HG03571 (cell line): ENCODE results near the gene AKR1C4.
"Not testable (repeated sequence)": the region's sequence is repeated elsewhere in the genome, so short reads cannot be mapped to it uniquely, and the experiment has no call there.

Source experiments
- ATAC-seq: cut with Tn5 transposase; IDR thresholded peaks from one replicate; pipeline ENCODE4 v1.9.1; 2021; ENCODE audit not compliant: unreplicated experiment

The AKR1C4 gene

DNA sequence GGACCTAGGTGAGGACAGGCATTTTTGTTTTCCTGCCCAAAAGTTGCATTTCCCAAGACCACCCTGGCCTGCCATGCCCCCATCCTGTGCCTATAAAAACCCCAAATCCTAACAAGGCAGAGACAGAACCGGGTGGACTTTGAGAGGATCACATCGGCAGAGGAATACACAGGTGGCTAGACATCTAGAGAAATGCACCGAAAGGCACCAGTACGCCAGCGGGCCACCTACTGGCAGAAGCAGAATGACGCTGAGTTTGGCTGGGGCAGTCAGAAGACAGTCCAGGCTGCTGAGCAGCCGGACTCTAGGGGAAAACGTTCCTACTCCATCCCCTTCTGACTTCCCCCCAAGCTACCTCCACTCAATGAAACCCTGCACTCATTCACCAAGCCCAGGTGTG is 2.8 kb downstream of the AKR1C4 start:
- ATAC-seq: no peak

DNA sequence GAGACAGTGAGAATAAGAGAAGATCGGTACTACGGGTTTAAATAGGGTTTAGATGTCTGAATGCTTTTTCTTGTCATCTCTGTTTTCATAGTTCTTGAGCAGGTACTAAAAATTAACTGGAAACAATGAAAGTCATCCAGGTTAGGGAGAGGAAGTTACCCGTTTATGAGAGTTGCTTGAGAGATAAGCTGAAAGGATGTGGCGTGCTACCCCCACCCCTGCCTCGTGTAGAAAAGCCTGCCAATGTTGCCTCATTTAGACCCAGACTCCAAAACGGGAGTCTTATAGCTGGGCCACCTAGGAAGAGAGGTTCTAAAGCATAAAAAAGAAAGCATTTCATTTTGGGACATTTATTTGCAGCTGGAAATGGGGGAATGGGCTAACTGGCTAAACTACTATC is 10.2 kb downstream of the AKR1C4 start:
- no peak for ATAC-seq

DNA sequence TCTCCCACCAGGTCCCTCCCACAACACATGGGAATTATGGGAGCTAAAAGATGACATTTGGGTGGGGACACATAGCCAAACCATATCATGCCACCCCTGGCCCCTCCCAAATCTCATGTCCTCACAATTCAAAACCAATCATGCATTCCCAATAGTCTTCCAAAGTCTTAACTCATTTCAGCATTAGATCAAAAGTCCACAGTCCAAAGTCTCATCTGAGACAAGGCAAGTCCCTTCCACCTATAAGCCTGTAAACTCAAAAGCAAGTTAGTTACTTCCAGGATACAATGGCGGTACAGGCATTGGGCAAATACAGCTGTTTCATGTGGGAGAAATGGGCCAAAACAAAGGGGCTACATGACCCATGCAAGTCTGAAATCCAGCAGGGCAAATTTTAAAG is 13.1 kb downstream of the AKR1C4 start:
- not testable (repeated sequence) for ATAC-seq

DNA sequence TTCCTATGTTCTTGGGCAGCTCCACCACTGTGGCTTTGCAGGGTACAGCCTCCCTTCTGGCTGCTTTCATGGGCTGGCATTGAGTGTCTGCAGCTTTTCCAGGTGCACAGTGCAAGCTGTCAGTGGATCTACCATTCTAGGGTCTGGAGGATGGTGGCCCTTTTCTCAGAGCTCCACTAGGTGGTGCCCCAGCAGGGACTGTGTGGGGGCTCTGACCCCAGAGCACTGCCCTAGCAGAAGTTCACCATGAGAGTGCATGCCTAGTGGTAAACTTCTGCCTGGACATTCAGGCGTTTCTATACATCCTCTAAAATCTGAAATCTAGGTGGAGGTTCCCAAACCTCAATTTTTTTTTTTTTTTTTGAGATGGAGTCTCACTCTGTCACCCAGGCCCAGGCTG is 13.6 kb downstream of the AKR1C4 start:
- not testable (repeated sequence) for ATAC-seq

DNA sequence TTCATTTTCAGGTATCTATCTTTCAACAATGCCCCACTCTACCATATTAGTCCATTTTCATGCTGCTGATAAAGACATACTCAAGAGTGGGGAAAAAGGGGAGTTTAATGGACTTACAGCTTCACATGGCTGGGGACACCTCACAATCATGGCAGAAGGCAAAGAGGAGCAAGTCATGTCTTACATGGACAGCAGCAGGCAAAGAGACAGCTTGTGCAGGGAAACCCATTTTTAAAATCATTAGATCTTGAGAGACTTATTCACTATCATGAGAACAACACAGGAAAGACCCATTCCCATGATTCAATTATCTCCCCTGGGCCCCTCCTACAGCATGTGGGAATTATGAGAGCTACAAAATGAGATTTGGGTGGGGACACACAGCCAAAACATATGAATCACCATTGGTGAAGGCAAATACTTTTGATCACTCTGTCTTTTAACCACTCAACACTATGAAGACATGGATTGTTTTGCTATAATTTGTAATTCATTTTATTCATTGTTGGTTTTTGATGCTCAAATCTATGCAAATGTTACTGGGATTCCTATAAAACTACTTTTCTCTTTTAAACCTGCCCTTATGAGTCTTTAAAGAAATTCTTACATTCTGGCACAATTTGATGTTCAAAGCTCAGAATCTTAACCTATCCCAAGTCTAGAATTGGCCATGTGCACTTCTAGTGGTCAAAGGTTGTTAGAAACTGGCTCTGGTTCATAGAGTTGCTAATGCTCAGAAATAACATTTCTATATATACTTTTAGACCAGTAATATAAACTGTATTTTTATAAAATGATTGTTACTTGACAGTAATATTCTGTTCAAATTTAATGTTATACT is 15.3 kb downstream of the AKR1C4 start:
- ATAC-seq: no peak

DNA sequence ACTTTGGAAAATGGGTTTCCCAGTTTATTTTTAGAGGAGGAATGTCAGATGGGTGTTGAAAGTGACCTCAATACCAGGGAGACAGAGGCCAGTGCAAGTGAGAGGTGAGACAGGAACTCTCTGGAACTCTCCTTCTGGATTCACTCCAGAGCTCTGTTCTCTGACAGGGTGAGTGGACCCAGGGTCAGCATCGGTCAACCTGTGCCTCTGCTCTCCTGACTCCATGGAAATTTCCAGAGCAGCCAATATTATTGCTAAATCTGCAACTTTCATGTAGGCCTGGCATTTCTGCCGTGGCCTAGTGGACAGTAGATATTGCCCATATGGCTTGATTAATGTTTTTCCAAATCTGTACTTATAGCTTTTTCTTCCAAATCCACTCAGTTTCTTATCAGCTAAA is 20.2 kb downstream of the AKR1C4 start:
- no peak for ATAC-seq

DNA sequence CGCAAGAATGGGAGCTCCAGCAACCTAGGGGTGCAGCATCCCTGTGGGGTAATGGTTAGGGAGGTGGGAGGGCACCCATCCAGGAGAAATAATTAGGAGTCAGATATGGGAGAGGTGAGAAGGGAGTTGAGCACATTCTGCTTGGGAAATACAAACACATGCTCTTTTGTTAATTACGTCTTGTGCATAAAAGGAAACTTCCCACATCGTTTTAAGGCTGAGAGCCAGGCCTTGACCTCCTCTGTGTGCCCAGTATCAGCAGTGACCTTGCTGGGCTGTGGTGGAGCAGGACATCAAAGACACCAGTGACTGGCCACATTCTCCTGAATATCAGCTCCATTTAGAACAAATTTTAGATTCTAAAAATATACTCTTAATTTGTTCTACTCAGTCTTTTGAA is 22.6 kb downstream of the AKR1C4 start:
- ATAC-seq: no peak

DNA sequence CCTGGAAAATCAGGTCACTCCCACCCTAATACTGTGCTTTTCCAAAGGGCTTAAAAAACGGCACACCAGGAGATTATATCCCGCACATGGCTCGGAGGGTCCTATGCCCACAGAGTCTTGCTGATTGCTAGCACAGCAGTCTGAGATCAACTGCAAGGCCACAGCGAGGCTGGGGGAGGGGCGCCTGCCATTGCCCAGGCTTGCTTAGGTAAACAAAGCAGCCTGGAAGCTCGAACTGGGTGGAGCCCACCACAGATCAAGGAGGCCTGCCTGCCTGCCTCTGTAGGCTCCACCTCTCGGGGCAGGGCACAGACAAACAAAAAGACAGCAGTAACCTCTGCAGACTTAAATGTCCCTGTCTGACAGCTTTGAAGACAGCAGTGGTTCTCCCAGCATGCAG is 26.3 kb downstream of the AKR1C4 start:
- not testable (repeated sequence) for ATAC-seq

DNA sequence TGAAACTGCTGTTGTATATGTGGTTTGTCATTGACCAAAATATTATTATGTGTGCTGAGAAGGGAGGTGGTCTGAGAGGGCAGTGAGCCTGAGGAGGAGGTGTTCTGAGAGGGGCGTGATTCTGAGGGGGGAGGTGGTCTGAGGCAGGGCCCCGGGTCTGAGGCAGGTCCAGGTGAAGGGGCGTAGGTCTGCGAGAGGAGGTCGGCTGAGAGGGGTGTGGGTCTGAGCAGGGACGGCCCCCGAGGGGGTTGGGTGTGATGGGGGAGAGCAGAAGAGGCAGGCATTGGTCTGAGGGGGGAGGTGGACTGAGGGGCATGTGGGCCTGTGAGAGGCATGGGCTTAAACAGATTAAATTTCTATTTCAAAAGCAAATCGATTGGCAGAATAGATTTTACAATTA is 32.4 kb downstream of the AKR1C4 start:
- ATAC-seq: no peak

DNA sequence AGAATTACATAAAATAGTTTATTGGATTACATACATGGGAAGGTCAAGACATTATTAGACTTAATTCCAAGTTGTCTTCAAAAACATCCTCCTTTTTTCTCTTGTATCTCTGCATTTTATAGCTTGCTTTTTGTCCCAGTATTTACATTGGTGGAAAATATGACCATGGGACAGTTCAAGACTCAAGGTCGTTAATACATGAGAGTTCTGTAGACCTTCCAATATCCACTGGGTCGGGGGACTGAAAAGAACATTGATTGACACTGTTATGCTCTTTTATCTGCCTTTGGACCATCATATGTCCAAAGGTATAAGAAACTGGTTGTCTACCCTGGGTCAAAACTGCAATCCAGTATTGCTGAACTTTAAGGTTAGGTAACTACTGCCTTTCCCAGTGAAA is 36.7 kb downstream of the AKR1C4 start:
- no peak for ATAC-seq

DNA sequence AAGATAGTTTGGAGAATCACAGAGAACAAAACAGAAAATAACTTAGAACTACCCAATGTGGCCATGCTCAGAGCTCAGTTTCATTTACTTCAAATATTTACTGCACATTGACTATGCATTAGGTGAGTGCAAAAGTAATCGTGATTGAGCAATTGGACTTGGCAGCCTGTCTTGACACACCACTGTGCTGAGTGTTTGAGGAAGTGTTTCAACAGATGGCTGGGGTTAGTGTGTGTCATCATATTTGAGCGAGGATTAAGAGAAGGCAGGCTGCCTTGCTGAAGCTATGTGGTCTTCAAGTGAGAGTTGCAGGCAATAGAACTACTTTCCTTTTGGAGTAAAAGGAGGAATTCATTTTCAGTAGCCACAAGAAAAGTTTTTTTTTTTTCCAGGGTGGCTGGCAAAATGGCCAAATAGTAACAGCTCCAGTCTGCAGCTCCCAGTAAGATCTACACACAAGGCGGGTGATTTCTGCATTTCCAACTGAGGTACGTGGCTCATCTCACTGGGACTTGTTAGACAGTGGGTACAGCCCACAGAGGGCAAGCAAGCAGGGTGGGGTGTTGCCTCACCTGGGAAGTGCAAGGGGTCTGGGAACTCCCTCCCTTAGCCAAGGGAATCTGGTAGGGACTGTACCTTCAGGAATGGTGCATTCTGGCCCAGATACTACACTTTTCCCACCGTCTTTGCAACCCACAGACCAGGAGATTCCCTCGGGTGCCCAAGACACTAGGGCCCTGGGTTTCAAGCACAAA is 37.6 kb downstream of the AKR1C4 start:
- ATAC-seq: no peak

DNA sequence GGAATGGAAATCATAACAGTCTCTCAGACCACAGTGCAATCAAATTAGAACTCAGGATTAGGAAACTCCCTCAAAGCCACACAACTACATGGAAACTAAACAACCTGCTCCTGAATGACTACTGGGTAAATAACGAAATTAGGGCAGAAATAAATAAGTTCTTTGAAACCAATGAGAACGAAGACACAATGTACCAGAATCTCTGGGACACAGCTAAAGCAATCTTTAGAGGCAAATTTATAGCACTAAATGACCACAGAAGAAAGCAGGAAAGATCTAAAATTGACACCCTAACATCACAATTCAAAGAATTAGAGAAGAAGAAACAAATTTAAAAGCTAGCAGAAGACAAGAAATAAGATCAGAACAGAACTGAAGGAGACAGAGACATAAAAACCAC is 40.9 kb downstream of the AKR1C4 start:
- not testable (repeated sequence) for ATAC-seq

DNA sequence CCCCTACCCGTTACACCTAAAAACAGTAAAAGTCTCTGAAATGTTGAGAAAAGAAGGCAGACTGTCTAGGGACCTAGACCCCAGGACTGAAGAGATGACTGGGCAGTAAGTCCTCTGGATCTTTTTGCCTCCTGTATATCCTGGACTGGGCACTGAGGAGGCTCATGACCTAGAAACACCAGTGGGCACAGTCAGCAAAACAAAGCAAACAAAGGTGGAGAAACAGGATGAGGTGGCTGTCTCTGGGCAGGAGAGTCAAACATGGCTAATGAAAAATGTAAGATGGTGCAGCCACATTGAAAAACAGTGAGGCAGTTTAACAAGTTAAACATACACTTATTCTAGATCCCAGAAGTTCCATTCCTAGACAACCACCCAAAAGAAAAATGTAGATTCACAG is 45.9 kb downstream of the AKR1C4 start:
- ATAC-seq: no peak

DNA sequence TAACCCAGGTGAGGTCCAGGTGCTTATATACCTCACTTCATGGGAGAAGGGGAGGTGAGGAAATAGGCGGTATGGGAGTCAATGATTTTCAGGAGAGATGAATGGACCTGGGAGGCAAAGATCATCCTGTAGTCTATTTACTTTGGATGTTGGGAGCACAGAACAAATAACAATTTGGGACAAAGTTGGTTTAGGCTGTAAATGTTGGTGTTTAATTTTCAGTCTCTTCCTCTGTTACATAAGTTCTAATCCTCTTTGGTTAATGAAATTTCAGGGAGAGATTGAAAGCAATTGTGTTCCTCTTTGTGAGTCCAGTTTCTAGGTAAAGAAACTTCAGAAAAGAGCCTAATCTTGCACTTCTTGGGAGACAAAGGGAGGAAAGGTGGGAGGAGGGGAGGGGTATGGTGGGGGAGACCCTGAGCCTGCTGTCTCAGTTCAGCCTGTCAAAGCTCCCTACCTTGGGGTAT is 46.9 kb downstream of the AKR1C4 start:
- ATAC-seq: no peak

DNA sequence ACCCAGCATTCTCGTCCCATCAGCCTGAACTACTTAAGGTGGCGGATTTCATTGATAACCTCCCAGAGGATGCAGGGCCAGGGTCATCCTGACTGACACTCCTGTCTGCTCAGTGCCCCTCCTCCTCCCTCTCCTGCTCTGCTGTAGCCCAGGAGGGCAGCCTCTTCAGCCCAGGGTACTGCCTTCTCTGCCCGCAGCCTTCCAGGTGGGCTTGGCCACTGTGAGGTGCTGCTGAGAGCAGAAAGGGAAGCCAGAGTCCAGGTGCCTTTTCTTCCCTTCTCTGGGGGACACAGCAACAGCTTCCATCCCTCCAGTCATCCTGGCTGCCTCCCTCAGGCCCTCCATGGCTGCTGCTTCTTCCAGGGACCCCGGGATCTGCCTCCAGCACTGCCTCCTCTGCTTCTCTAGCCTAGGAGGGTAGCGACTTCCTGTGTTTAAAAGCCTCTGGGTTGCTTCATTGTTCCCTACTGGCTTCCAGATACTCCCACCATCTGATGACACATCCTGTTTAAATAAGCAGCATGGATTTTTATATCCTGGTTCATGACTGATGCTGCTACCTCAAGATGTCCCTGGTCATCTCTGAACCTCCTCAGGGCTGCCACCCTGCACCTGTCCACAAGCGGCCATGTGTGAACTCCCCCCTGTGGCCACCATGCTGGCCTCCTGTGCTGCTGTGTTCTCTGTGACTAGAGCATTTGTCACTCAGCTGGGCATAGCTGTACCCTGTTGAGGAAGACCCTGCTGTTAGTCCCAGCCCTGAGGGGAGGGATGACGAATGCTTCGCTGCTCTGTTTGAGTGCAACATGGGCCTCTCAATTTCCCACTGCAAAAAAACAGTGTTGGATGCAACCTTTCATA is 55.8 kb downstream of the AKR1C4 start:
- no peak for ATAC-seq

DNA sequence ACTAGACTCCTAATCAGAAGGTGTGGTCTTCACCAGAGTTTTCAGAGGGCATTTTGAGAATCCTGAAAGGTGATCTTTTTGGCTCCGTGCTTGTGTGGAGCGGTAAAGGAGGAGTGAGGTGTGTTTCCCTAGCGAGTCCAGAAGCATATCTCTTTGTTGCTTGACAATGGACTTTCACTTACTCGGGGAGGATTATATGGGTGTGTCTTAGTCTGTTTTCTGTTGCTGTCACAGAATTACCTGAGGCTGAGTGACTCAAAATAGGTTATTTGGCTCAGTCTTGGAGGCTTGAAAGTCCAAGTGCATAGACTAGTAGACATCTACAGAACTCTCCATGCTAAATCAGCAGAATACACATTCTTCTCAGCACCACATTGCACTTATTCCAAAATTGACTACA is 57.9 kb downstream of the AKR1C4 start:
- no peak for ATAC-seq

DNA sequence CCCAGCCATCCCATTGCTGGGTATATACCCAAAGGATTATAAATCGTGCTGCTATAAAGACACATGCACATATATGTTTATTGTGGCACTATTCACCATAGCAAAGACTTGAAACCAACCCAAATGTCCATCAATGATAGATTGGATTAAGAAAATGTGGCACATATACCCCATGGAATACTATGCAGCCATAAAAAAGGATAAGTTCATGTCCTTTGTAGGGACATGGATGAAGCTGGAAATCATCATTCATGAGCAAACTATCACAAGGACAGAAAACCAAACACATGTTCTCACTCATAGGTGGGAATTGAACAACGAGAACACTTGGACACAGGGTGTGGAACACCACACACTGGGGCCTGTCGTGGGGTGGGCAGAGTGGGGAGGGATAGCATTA is 61.1 kb downstream of the AKR1C4 start:
- not testable (repeated sequence) for ATAC-seq

DNA sequence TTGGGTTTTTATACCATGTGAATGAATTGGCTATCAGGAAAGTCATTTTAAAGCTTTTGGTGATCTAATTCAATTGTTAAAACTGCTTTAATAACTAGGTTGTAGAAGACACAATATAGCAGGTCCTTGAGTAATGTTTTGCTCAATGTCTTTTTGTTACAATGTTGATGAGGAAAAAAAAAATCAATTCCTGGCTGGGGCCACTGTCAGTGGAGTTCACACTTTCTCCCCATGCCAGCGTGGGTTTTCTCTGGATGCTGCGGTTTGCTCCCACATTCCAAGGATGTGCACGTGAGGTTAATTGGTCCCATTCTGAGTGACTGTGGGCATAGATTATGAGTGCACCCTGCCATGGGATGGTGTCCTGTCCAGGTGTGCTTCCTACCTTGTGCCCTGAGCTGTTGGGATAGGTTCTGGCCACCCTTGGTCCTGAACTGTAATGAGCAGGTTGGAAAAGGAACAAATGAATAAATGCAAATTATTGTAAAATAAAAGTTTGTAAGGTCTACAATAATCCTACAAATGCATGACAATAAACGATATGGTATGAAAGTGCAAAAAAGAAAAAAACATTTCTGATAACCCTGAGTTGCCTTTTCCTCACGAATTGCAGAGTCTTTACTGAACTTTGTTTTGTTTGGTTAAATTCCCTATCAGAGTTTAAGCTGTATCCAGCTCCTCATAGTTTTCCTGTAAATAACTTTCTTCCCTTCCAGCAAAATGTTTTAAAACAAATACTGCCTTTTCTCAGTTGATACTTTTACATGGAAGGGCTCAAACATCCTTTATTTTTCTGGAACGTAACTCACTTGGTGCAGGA is 62.7 kb downstream of the AKR1C4 start:
- ATAC-seq: no peak

DNA sequence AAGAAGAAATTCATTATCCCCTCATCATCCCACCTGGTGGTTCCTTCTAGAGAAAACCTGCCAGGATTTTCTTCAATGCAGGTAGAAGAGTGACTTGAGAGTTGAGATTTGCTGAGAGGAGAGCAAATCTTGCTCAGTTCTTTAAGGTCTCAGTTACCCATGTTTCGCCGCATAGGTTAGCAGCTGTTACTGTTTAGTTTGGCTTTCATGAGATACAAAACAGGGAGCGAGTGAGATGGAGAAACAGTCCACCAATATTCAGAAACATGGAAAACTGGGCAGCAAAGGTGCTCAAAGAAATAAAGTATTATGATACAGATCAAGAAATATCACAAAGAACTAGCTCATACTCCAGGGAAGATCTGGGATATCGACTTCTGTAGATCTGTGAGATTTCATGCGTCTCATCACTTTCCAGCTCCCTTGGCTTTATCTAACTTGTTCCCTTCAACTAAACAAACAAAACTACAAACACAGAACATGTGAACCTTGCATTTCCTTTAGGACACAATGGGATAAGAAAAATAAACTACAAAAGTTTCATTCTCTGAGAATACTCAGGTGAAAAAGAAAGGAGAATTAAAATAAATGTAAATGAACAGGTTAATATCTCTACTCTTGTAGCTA is 63.4 kb downstream of the AKR1C4 start:
- no peak for ATAC-seq

DNA sequence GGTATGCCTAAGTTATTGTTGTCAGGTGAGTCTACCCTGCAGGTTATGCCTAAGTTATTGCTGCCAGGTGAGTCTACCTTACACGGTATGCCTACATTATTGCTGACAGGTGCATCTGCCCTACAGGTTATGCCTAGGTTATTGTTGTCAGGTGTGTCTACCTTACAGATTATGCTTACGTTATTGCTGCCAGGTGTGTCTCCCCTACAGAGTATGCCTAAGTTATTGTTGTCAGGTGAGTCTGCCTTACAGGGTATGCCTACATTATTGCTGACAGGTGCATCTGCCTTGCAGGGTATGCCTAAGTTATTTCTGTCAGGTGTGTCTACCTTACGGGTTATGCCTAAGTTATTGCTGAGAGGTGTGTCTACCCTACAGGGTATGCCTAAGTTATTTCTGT is 64.2 kb downstream of the AKR1C4 start:
- ATAC-seq: no peak
